Left ventricle myocardium inferior (tissue), 1 donor: ENCODE measurements around the gene NUB1. TPM values are rescaled to one million over a fixed set of nuclear protein-coding genes. Genes with fewer than 3 reads are reported as not detected.
A peak's percentile ranks its signal among the peaks of the same experiment; 100 is the strongest.

Experiments
- DNase-seq: peaks from one replicate; pipeline ENCODE4 v3.0.0-alpha.2; 2020
- H3K27ac ChIP-seq: fragments of 200-600 bp; replicated peaks from 2 replicates; pipeline ENCODE4 v1.8.0; 2021
- H3K27me3 ChIP-seq: fragments of 200-600 bp; 2 replicates; pipeline ENCODE4 v1.8.0; 2021; ENCODE audit warnings: low read depth
- H3K36me3 ChIP-seq: fragments of 200-600 bp; 2 replicates; pipeline ENCODE4 v1.8.0; 2021
- H3K4me1 ChIP-seq: fragments of 200-600 bp; 2 replicates; pipeline ENCODE4 v1.8.0; 2021
- H3K4me3 ChIP-seq: fragments of 200-600 bp; 2 replicates; pipeline ENCODE4 v1.8.0; 2021; ENCODE audit warnings: mild to moderate bottlenecking, moderate library complexity
- H3K9me3 ChIP-seq: fragments of 200-600 bp; replicated peaks from 2 replicates; pipeline ENCODE4 v1.8.0; 2021
- intact Hi-C: fragments of 100-400 bp; cut with micrococcal nuclease; formaldehyde crosslinking; loops from one replicate; pipeline ENCODE4 v1.11.0; 2022
- total RNA-seq: library from RNA; stranded (reverse); fragmentation: NEBNext Ultra II Directional; extraction: Animal tissue kit (Norgen Biotek cat#: 25700); gene quantifications from one replicate; pipeline ENCODE4 v1.2.1, GENCODE V29; 2021
- TF ChIP-seq, protein P1 (sequence below): fragments of 200-600 bp; IDR thresholded peaks from 2 replicates; pipeline ENCODE4 v1.8.0; 2021; ENCODE audit warnings: antibody characterized with exemption, mild to moderate bottlenecking, borderline replicate concordance
- donor health status: DM: no; HTN: yes; CAD: no; lungs with severe emphysema.

Gene NUB1
- total RNA-seq, 1 donor from 2014 or later, result 39.5 TPM

DNA sequence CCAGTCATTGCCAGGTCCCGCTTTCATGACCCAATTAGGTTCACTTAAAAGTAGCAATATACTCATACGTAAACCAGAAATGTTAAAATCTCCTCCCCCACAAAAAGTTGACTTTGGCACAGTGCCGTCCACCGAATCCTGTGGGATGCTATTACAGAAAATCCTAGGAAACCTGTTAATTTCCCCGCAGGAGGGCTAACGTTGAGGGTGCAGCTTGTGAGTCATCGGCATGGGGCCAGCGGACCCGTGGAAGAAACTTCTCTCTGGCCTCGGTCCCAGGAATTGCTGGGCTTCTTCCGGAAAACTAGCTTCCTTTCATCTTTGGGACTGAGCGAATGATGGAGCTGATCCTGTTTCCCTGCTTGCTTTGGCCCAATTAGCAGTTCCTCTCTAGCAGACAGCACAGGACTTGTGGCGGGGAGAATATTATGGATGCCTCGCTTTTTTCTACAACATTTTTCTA lies 84.9 kb downstream of the NUB1 start:
- Histone ChIP-seq H3K4me3 (peak overlapping the region; percentile 15), H3K27ac (peak overlapping the region; percentile 31), H3K27me3 (peaks cover 7% of the 10 kb centered on the region), H3K36me3 (no peaks in the 10 kb centered on the region), H3K9me3 (no peaks in the 10 kb centered on the region), H3K4me1 (peaks cover 5% of the 10 kb centered on the region)
- TF ChIP-seq, protein P1, sequence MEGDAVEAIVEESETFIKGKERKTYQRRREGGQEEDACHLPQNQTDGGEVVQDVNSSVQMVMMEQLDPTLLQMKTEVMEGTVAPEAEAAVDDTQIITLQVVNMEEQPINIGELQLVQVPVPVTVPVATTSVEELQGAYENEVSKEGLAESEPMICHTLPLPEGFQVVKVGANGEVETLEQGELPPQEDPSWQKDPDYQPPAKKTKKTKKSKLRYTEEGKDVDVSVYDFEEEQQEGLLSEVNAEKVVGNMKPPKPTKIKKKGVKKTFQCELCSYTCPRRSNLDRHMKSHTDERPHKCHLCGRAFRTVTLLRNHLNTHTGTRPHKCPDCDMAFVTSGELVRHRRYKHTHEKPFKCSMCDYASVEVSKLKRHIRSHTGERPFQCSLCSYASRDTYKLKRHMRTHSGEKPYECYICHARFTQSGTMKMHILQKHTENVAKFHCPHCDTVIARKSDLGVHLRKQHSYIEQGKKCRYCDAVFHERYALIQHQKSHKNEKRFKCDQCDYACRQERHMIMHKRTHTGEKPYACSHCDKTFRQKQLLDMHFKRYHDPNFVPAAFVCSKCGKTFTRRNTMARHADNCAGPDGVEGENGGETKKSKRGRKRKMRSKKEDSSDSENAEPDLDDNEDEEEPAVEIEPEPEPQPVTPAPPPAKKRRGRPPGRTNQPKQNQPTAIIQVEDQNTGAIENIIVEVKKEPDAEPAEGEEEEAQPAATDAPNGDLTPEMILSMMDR, result no peak
- DNase-seq, result peak; percentile 63
- intact Hi-C loops, result no loop called here

- TF ChIP-seq, protein P1, result no peak
- Histone ChIP-seq H3K27ac (peak overlapping the region; percentile 31), H3K4me1 (peaks cover 5% of the 10 kb centered on the region), H3K9me3 (no peaks in the 10 kb centered on the region), H3K4me3 (no peak overlapping the region), H3K36me3 (no peaks in the 10 kb centered on the region), H3K27me3 (peaks cover 11% of the 10 kb centered on the region)
- intact Hi-C loops, result no loop called here
- no peak for DNase-seq
These were observed 85.5 kb downstream of the NUB1 start for GRCh38 chr7:151426904-151427704.

DNA sequence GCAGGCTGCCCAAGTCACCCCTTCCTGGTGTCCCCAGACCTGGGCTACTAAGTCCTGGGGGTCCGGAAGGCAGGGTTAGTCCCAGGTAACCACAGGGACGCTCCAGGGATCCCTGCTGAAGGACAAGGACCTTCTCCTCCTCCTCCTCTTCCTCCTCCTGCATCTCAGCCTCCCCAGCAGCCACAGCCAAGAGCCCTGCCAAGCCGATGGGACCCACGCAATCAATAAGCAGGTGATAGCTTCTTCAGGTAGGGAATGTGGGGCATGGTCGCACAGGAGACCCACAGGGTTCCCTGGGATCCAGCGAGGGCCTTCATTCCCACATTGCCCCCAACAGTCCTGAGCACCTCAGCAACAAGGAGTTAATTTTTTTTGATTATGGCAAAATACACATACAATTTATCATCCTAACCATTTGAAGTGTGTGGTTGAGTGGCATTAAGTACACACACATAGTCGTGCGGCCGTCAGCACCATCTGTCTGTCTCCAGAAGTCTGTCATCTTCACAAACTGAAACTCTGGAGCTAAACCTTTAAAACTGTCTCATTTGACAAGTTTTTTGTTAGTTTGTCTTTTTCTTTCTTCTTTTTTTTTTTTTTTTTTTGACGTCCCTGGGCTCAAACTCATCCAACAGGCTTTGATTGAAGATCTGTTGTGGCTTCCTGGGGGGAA lies 86.2 kb downstream of the NUB1 start:
- TF ChIP-seq, protein P1, result no peak
- H3K4me1 ChIP-seq, result peaks cover 5% of the 10 kb centered on the region
- DNase-seq, result no peak
- intact Hi-C loops, result no loop called here
- H3K9me3 ChIP-seq, result no peaks in the 10 kb centered on the region
- H3K36me3 ChIP-seq, result no peaks in the 10 kb centered on the region
- peaks cover 11% of the 10 kb centered on the region for H3K27me3 ChIP-seq
- H3K4me3 ChIP-seq, result no peak overlapping the region
- H3K27ac ChIP-seq, result no peak overlapping the region

Other genes with a start within 250 kb of the NUB1 start
- 1.9 TPM for gene GBX1, start 174.1 kb upstream of the NUB1 start, total RNA-seq
- gene ASB10, start 154.6 kb upstream of the NUB1 start, total RNA-seq, result 35.4 TPM
- not detected for gene H2BK1, start 131.3 kb upstream of the NUB1 start, total RNA-seq
- 30.5 TPM for gene ABCF2, start 114.6 kb upstream of the NUB1 start, total RNA-seq
- gene CHPF2, start 109.3 kb upstream of the NUB1 start, total RNA-seq, result 17.3 TPM
- 104 TPM for gene SMARCD3, start 93.1 kb upstream of the NUB1 start, total RNA-seq
- 0.16 TPM for gene WDR86, start 68.2 kb downstream of the NUB1 start, total RNA-seq
- gene CRYGN, start 98.3 kb downstream of the NUB1 start, total RNA-seq, result 0.41 TPM
- 113 TPM for gene RHEB, start 178.1 kb downstream of the NUB1 start, total RNA-seq